ENCODE results near the gene TSBP1. TPM values are rescaled to one million over a fixed set of nuclear protein-coding genes. Genes with fewer than 3 reads are reported as not detected.

TSBP1 gene
- total RNA-seq, 4 donors from 2014 or later = not detected

DNA sequence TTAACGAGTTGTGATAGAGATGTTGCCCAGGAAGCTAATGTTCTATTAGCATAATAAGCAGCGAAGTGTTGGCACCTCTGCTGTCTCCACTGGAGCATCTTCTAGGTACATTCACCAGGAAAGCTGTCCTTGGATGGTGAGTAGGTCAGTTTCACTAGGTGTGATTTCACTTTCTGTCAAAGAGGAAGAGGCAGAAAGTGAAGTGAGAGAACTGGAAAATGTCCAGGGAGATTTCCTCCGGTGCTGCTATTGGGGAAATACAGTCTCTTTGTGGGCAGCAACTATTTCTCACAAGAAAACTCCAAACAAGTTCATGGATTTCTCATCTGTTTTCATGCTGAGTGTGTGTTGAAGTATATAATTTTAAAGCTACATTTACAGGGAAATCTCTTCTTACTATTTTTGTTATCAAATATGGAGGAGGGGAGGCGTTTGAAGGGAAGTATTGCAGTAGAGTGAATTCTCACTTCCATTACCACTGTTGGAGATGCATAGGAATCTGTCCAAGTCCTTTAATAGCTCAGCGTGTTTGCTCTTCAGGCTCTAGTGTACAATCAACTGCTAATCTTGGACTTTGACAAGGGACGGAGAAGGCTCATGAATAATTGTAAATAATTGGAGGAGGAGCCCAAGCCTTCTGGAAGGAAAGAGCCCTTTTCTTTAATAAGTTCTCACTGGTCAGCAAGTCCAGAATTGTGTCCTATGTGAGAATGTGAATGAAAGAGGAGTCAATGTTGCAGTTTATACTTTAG lies 16.1 kb upstream of the TSBP1 start:
- Histone ChIP-seq H3K4me1 (peaks cover under 1% of the 10 kb centered on the region), H3K36me3 (no peaks in the 10 kb centered on the region), H3K4me3 (no peak overlapping the region), H3K9me3 (no peaks in the 10 kb centered on the region), H3K27ac (no peak overlapping the region), H3K27me3 (no peaks in the 10 kb centered on the region)
- 56% methylated on average over 6 of the region's 6 CpGs for WGBS
- no peak for DNase-seq (ENCODE audit: low spot score in 2 of 2)
- no peak for TF ChIP-seq EP300 (IDR thresholded peaks at IDR 0.05)
- TF ChIP-seq, protein P1, sequence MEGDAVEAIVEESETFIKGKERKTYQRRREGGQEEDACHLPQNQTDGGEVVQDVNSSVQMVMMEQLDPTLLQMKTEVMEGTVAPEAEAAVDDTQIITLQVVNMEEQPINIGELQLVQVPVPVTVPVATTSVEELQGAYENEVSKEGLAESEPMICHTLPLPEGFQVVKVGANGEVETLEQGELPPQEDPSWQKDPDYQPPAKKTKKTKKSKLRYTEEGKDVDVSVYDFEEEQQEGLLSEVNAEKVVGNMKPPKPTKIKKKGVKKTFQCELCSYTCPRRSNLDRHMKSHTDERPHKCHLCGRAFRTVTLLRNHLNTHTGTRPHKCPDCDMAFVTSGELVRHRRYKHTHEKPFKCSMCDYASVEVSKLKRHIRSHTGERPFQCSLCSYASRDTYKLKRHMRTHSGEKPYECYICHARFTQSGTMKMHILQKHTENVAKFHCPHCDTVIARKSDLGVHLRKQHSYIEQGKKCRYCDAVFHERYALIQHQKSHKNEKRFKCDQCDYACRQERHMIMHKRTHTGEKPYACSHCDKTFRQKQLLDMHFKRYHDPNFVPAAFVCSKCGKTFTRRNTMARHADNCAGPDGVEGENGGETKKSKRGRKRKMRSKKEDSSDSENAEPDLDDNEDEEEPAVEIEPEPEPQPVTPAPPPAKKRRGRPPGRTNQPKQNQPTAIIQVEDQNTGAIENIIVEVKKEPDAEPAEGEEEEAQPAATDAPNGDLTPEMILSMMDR (IDR thresholded peaks at IDR 0.05) = no peak
- TF ChIP-seq POLR2AphosphoS5 (IDR thresholded peaks at IDR 0.05) = no peak
- TF ChIP-seq POLR2A (IDR thresholded peaks at IDR 0.05) = no peak

DNA sequence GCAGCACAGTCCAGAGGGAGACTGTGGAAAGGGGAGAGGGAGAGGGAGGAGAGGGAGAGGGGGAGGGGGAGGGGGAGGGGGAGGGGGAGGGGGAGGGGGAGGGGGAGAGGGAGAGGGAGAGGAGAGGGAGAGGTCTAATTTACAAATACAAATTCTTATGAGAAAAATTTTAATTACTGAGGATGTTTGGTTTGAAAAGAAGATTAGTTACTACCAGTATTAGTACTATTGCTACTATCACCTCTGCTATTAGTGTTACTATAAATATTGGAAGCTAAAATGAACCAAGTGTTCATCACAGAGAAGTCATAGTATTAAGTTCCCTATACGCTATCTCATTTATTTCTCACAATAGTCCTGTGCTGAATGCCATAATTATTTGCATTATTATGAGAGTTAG lies 14.3 kb upstream of the TSBP1 start:
- H3K4me1 ChIP-seq = no peaks in the 10 kb centered on the region
- WGBS = 98% methylated on average over 1 of the region's 1 CpG

DNA sequence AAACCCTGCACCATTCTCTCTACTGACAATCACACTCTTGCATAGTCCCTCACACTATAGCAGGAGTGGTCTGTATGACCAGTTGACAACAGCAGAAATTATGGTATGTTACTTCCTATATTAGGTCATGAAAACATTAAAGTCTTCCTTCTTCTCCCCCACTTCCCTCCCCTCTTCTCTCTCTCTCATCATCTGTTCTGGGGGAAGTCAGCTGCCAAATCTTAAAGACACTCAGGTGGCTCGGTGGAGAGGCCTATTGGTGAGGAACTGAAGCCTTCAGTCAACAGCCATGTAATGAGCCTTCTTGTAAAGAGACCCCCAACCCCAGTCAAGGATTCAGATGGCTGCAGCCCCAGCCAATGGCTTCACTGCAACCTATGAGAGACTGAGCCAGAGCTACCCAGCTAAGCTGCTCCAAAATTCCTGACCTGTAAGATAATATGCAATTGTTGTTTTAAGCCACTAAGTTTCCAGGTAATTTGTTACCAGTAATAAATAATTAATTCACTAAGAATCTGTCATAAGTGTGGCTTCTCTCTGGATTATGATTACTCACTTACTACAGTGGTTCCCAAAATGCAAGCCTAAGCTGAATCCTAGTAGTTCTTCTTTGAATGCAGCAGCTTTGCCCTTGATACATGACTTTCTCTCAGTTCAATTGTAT lies 11.2 kb upstream of the TSBP1 start:
- Histone ChIP-seq H3K27me3 (no peaks in the 10 kb centered on the region), H3K9me3 (no peaks in the 10 kb centered on the region), H3K27ac (no peak overlapping the region), H3K4me3 (no peak overlapping the region), H3K4me1 (no peaks in the 10 kb centered on the region), H3K36me3 (no peaks in the 10 kb centered on the region)
- 18% methylated on average over 1 of the region's 1 CpG for WGBS
- DNase-seq (ENCODE audit: low spot score in 2 of 2) = no peak
- TF ChIP-seq EP300 (IDR thresholded peaks at IDR 0.05) (no peak), POLR2AphosphoS5 (IDR thresholded peaks at IDR 0.05) (no peak), POLR2A (IDR thresholded peaks at IDR 0.05) (no peak)
- TF ChIP-seq, protein P1 (IDR thresholded peaks at IDR 0.05) = no peak

More for the DNA sequence above, 14.3 kb upstream of the TSBP1 start:
- no peak for DNase-seq (ENCODE audit: low spot score in 2 of 2)
- Histone ChIP-seq H3K9me3 (no peaks in the 10 kb centered on the region), H3K36me3 (no peaks in the 10 kb centered on the region), H3K27ac (no peak overlapping the region), H3K27me3 (no peaks in the 10 kb centered on the region), H3K4me3 (no peak overlapping the region)
- TF ChIP-seq POLR2AphosphoS5 (IDR thresholded peaks at IDR 0.05) (no peak), EP300 (IDR thresholded peaks at IDR 0.05) (no peak), POLR2A (IDR thresholded peaks at IDR 0.05) (no peak)

DNA sequence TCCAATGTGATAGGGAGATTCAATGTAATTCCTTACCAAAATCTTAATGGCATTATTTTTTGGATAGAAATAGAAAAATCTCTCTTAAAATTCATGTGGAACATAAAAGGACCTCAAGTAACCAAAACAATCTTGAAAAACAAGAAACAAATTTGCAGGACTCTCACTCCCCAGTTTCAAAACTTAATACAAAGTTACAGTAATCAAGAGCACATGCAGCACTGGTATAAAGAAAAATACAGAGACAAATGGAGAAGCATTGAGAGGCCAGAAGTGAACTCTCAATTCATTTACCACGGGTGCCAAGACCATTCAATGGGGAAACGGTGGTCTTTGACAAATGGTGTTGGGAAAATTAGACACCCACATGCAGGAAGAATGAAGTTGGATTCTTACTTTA lies 7.8 kb upstream of the TSBP1 start:
- WGBS = 65% methylated on average over 2 of the region's 2 CpGs
- H3K27me3 ChIP-seq = no peaks in the 10 kb centered on the region
- no peak overlapping the region for H3K4me3 ChIP-seq
- no peaks in the 10 kb centered on the region for H3K4me1 ChIP-seq
- DNase-seq (ENCODE audit: low spot score in 2 of 2) = no peak
- no peak for TF ChIP-seq EP300 (IDR thresholded peaks at IDR 0.05)
- TF ChIP-seq POLR2A (IDR thresholded peaks at IDR 0.05) = no peak
- TF ChIP-seq, protein P1 (IDR thresholded peaks at IDR 0.05) = no peak
- TF ChIP-seq POLR2AphosphoS5 (IDR thresholded peaks at IDR 0.05) = no peak
- no peaks in the 10 kb centered on the region for H3K36me3 ChIP-seq
- H3K27ac ChIP-seq = no peak overlapping the region
- no peaks in the 10 kb centered on the region for H3K9me3 ChIP-seq

GRCh38 chr6:32375739-32376529 lies 4.2 kb upstream of the TSBP1 start:
- TF ChIP-seq POLR2A (IDR thresholded peaks at IDR 0.05) (no peak), EP300 (IDR thresholded peaks at IDR 0.05) (no peak), POLR2AphosphoS5 (IDR thresholded peaks at IDR 0.05) (no peak)
- TF ChIP-seq, protein P1 (IDR thresholded peaks at IDR 0.05) = no peak
- Histone ChIP-seq H3K9me3 (no peaks in the 10 kb centered on the region), H3K36me3 (no peaks in the 10 kb centered on the region), H3K4me3 (no peak overlapping the region), H3K27ac (no peak overlapping the region), H3K27me3 (no peaks in the 10 kb centered on the region), H3K4me1 (no peaks in the 10 kb centered on the region)
- DNase-seq (ENCODE audit: low spot score in 2 of 2) = no peak
- WGBS = 90% methylated on average over 7 of the region's 7 CpGs

Measured in suprapubic skin (tissue), 4 donors.